ENCODE measurements around the gene SPPL2B.

The SPPL2B gene

GRCh38 chr19:2335848-2336247 is 7.4 kb downstream of the SPPL2B start:
- Histone ChIP-seq H3K4me3 (no peak overlapping the region), H3K4me1 (peaks cover 0 to 28% (median 5%) of the 10 kb centered on the region in 4 donors), H3K9me3 (no peaks in the 10 kb centered on the region), H3K27me3 (no peaks in the 10 kb centered on the region), H3K27ac (no peak overlapping the region), H3K36me3 (peaks cover 0 to 32% (median 21%) of the 10 kb centered on the region in 3 donors)
- intact Hi-C loops (cut with DNase I; ENCODE audit: low total_unique reads), result no loop called here
- DNase-seq, result no peak
- no peak for TF ChIP-seq CTCF (IDR thresholded peaks at IDR 0.05)

GRCh38 chr19:2336528-2337328 is 8.2 kb downstream of the SPPL2B start:
- H3K36me3 ChIP-seq, result peaks cover 0 to 40% (median 30%) of the 10 kb centered on the region in 3 donors
- H3K27ac ChIP-seq, result no peak overlapping the region
- intact Hi-C loops (cut with DNase I; ENCODE audit: low total_unique reads), result no loop called here
- DNase-seq, result no peak
- no peaks in the 10 kb centered on the region for H3K9me3 ChIP-seq
- no peak overlapping the region for H3K4me3 ChIP-seq
- no peaks in the 10 kb centered on the region for H3K27me3 ChIP-seq
- H3K4me1 ChIP-seq, result peaks cover 0 to 20% (median 4%) of the 10 kb centered on the region in 4 donors
- TF ChIP-seq CTCF (IDR thresholded peaks at IDR 0.05), result no peak

GRCh38 chr19:2337329-2337707 is 8.8 kb downstream of the SPPL2B start:
- intact Hi-C loops (cut with DNase I; ENCODE audit: low total_unique reads), result no loop called here
- Histone ChIP-seq H3K36me3 (peaks cover 0 to 45% (median 35%) of the 10 kb centered on the region in 3 donors), H3K9me3 (no peaks in the 10 kb centered on the region), H3K27me3 (no peaks in the 10 kb centered on the region), H3K4me1 (peaks cover 0 to 14% (median 4%) of the 10 kb centered on the region in 4 donors), H3K4me3 (no peak overlapping the region), H3K27ac (no peak overlapping the region)
- no peak for DNase-seq
- TF ChIP-seq CTCF (IDR thresholded peaks at IDR 0.05), result no peak

- DNase-seq, result no peak
- peaks cover 0 to 53% (median 42%) of the 10 kb centered on the region in 3 donors for H3K36me3 ChIP-seq
- TF ChIP-seq CTCF (IDR thresholded peaks at IDR 0.05), result no peak
- H3K9me3 ChIP-seq, result no peaks in the 10 kb centered on the region
- peaks cover 0 to 5% (median 0%) of the 10 kb centered on the region in 4 donors for H3K4me1 ChIP-seq
- intact Hi-C loops (cut with DNase I; ENCODE audit: low total_unique reads), result no loop called here
- no peaks in the 10 kb centered on the region for H3K27me3 ChIP-seq
- no peak overlapping the region for H3K4me3 ChIP-seq
- no peak overlapping the region for H3K27ac ChIP-seq
Measured at GRCh38 chr19:2338055-2338615, 9.7 kb downstream of the SPPL2B start.

GRCh38 chr19:2338751-2339643 is 10.5 kb downstream of the SPPL2B start:
- Histone ChIP-seq H3K9me3 (no peaks in the 10 kb centered on the region), H3K4me3 (no peak overlapping the region), H3K27ac (no peak overlapping the region), H3K4me1 (no peaks in the 10 kb centered on the region), H3K27me3 (no peaks in the 10 kb centered on the region), H3K36me3 (peaks cover 0 to 60% (median 44%) of the 10 kb centered on the region in 3 donors)
- intact Hi-C loops (cut with DNase I; ENCODE audit: low total_unique reads), result no loop called here
- TF ChIP-seq CTCF (IDR thresholded peaks at IDR 0.05), result no peak
- DNase-seq, result no peak

All from tibial artery (tissue), 4 donors.